ENCODE results near the gene NPHP4.

The NPHP4 gene

GRCh38 chr1:5947071-5947821 is 45.0 kb downstream of the NPHP4 start:
- DNase-seq: no peak

GRCh38 chr1:5945445-5945844 is 46.8 kb downstream of the NPHP4 start:
- DNase-seq: no peak

GRCh38 chr1:5944843-5945167 is 47.4 kb downstream of the NPHP4 start:
- DNase-seq: no peak

GRCh38 chr1:5944154-5944842 is 47.9 kb downstream of the NPHP4 start:
- no peak for DNase-seq

GRCh38 chr1:5943343-5944124 is 48.7 kb downstream of the NPHP4 start:
- DNase-seq: no peak

GRCh38 chr1:5941671-5942070 is 50.6 kb downstream of the NPHP4 start:
- no peak for DNase-seq

- DNase-seq: no peak
These were observed 51.4 kb downstream of the NPHP4 start for GRCh38 chr1:5940723-5941407.

- no peak for DNase-seq
These were observed 52.7 kb downstream of the NPHP4 start for GRCh38 chr1:5939271-5940170.

- DNase-seq: no peak
These were observed 54.1 kb downstream of the NPHP4 start for GRCh38 chr1:5938101-5938646.

- no peak for DNase-seq
These were observed 54.8 kb downstream of the NPHP4 start for GRCh38 chr1:5937373-5937857.

- no peak for DNase-seq
These were observed 55.4 kb downstream of the NPHP4 start for GRCh38 chr1:5936621-5937372.

GRCh38 chr1:5936126-5936525 is 56.1 kb downstream of the NPHP4 start:
- no peak for DNase-seq

GRCh38 chr1:5935026-5935425 is 57.2 kb downstream of the NPHP4 start:
- no peak for DNase-seq

GRCh38 chr1:5934058-5934884 is 58.0 kb downstream of the NPHP4 start:
- no peak for DNase-seq

- no peak for DNase-seq
These were observed 58.6 kb downstream of the NPHP4 start for GRCh38 chr1:5933676-5934057.

GRCh38 chr1:5933050-5933449 is 59.2 kb downstream of the NPHP4 start:
- DNase-seq: no peak

GRCh38 chr1:5928714-5929400 is 63.4 kb downstream of the NPHP4 start:
- no peak for DNase-seq

- no peak for DNase-seq
These were observed 64.5 kb downstream of the NPHP4 start for GRCh38 chr1:5927506-5928370.
